Gastrocnemius medialis (tissue), 4 donors: ENCODE measurements around the gene UFD1. TPM values are rescaled to one million over a fixed set of nuclear protein-coding genes. Genes with fewer than 3 reads are reported as not detected.

Experiments
- ATAC-seq, 2 donors: fragments of 150-250 bp; one replicate each; pipeline ENCODE4 v1.9.1; 2016
- DNase-seq, 2 donors: peaks; one replicate each; pipeline ENCODE4 v3.0.0-alpha.2; 2019
- H3K27ac ChIP-seq, 4 donors: fragments of 200-600 bp; sonication (generic); 1 replicate in 1 of 4; 2 replicates in 3 of 4; pipeline ENCODE4 v1.5.1; 2016 to 2018; ENCODE audit warnings: mild to moderate bottlenecking in 2 of 4, moderate library complexity in 1 of 4
- H3K27me3 ChIP-seq, 3 donors: fragments of 200-600 bp; sonication (generic) in 2 of 3; 1 replicate in 1 of 3; 2 replicates in 2 of 3; pipeline versions ENCODE4 v1.5.1 to v1.6.0; 2016 to 2019; ENCODE audit warnings: mild to moderate bottlenecking in 1 of 3, moderate library complexity in 1 of 3
- H3K36me3 ChIP-seq, 2 donors: fragments of 200-600 bp; sonication (generic) in 1 of 2; one replicate each; pipeline ENCODE4 v1.5.1; 2017 to 2018
- H3K4me1 ChIP-seq, 2 donors: fragments of 200-600 bp; sonication (generic) in 1 of 2; one replicate each; pipeline ENCODE4 v1.5.1; 2016 to 2017; ENCODE audit warnings: mild to moderate bottlenecking in 2 of 2
- H3K4me3 ChIP-seq, 4 donors: fragments of 200-600 bp; sonication (generic) in 3 of 4; 1 replicate in 1 of 4; 2 replicates in 3 of 4; pipeline ENCODE4 v1.5.1; 2016 to 2019; ENCODE audit warnings: mild to moderate bottlenecking in 2 of 4
- H3K9me3 ChIP-seq, 3 donors: fragments of 200-600 bp; sonication (generic) in 2 of 3; 1 replicate in 1 of 3; 2 replicates in 2 of 3; pipeline ENCODE4 v1.5.1; 2016 to 2019
- CTCF ChIP-seq, 5 experiments: fragments of 450-650 bp in 3 of 5; fragments of 200-600 bp in 2 of 5; sonication (generic) in 2 of 5; IDR thresholded peaks in 4 of 5; conservative IDR thresholded peaks in 1 of 5; 1 replicate in 4 of 5; 2 replicates in 1 of 5; pipeline ENCODE4 v1.5.1; 2016 to 2019; ENCODE audit warnings: antibody characterized with exemption in 5 of 5, mild to moderate bottlenecking in 3 of 5, moderate library complexity in 3 of 5
- POLR2A ChIP-seq, 2 donors: fragments of 450-650 bp; IDR thresholded peaks; one replicate each; pipeline ENCODE4 v1.6.1; 2017; ENCODE audit warnings: antibody characterized with exemption in 2 of 2, mild to moderate bottlenecking in 2 of 2, moderate library complexity in 2 of 2
- in situ Hi-C, 4 donors: fragments of 200-750 bp; cut with MboI; loops; one replicate each; pipeline versions ENCODE4 v1.15.0 to v1.8.0; 2017; ENCODE audit warnings: low sequenced_read_pairs in 4 of 4
- intact Hi-C: fragments of 100-400 bp; cut with DNase I; formaldehyde crosslinking; loops from one replicate; pipeline ENCODE4 v1.15.1; 2023; ENCODE audit warnings: low total_unique reads
- total RNA-seq, 4 donors: library from RNA; depleted of rRNA; stranded (reverse); fragments of >200 nt; gene quantifications; one replicate each; pipeline versions ENCODE4 v1.1.0 to v1.2.3, GENCODE V29; 2016

UFD1 gene
- total RNA-seq, 4 donors from 2014 or later = 106 to 199 (median 165) TPM

- no peaks in the 10 kb centered on the region for H3K4me1 ChIP-seq
- no peaks in the 10 kb centered on the region for H3K9me3 ChIP-seq
- TF ChIP-seq CTCF (IDR thresholded peaks at IDR 0.05 in 4 of 5, conservative IDR thresholded peaks at IDR 0.05 in 1 of 5) (no peak), POLR2A (IDR thresholded peaks at IDR 0.05) (no peak)
- in situ Hi-C loops = loop anchor here in 1 of 4 donors (25.0 kb wide), 1 partner anchor 280 kb away; the partner anchor contains the start of gene SLC25A1
- DNase-seq = no peak
- intact Hi-C loops = no loop called here
- no peak overlapping the region for H3K4me3 ChIP-seq
- no peak for ATAC-seq
- peaks cover 0 to 99% of the 10 kb centered on the region in 2 donors for H3K36me3 ChIP-seq
- H3K27me3 ChIP-seq = no peaks in the 10 kb centered on the region
- no peak overlapping the region for H3K27ac ChIP-seq
These were observed 11.9 kb downstream of the UFD1 start for GRCh38 chr22:19466848-19467752.

GRCh38 chr22:19466126-19466716 is 12.8 kb downstream of the UFD1 start:
- no peak overlapping the region for H3K27ac ChIP-seq
- DNase-seq = no peak
- ATAC-seq = no peak
- no peak overlapping the region for H3K4me3 ChIP-seq
- intact Hi-C loops = no loop called here
- H3K9me3 ChIP-seq = no peaks in the 10 kb centered on the region
- in situ Hi-C loops = loop anchor here in 1 of 4 donors (25.0 kb wide), 1 partner anchor 279 kb away; the partner anchor contains the start of gene SLC25A1
- H3K4me1 ChIP-seq = no peaks in the 10 kb centered on the region
- peaks cover 0 to 100% of the 10 kb centered on the region in 2 donors for H3K36me3 ChIP-seq
- no peaks in the 10 kb centered on the region for H3K27me3 ChIP-seq
- no peak for TF ChIP-seq CTCF (IDR thresholded peaks at IDR 0.05 in 4 of 5, conservative IDR thresholded peaks at IDR 0.05 in 1 of 5)
- no peak for TF ChIP-seq POLR2A (IDR thresholded peaks at IDR 0.05)

- no peaks in the 10 kb centered on the region for H3K4me1 ChIP-seq
- intact Hi-C loops (no loop called here), in situ Hi-C loops (loop anchor here in 1 of 4 donors (25.0 kb wide), 1 partner anchor 278 kb away; the partner anchor contains the start of gene SLC25A1)
- H3K36me3 ChIP-seq = peaks cover 0 to 100% of the 10 kb centered on the region in 2 donors
- no peak for DNase-seq
- no peaks in the 10 kb centered on the region for H3K9me3 ChIP-seq
- H3K27me3 ChIP-seq = no peaks in the 10 kb centered on the region
- no peak overlapping the region for H3K4me3 ChIP-seq
- no peak for TF ChIP-seq POLR2A (IDR thresholded peaks at IDR 0.05)
- no peak for TF ChIP-seq CTCF (IDR thresholded peaks at IDR 0.05 in 4 of 5, conservative IDR thresholded peaks at IDR 0.05 in 1 of 5)
- no peak for ATAC-seq
- H3K27ac ChIP-seq = no peak overlapping the region
These were observed 14.0 kb downstream of the UFD1 start for GRCh38 chr22:19464975-19465374.

DNA sequence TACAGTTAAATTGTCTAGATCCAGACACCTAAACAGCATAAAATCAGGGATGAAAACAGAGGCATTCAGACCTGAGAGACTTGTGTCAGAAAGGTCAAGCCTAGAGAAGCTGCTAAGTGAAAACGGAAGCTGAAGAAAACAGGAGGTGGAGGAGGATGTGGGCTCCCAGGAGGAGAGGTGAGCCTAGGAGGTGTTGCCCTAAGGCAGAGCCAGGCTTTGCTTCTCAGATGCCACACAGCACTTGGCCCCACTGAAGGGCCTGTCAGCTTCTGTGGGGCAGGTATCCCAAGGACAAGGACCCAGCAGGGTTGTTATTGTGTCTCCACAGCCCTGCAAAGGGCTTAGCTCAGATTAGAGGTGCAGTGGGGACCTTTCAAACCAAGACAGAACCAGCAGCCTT is 14.4 kb downstream of the UFD1 start:
- Histone ChIP-seq H3K4me3 (no peak overlapping the region), H3K27me3 (no peaks in the 10 kb centered on the region), H3K27ac (no peak overlapping the region), H3K4me1 (no peaks in the 10 kb centered on the region), H3K9me3 (no peaks in the 10 kb centered on the region), H3K36me3 (peaks cover 0 to 96% of the 10 kb centered on the region in 2 donors)
- ATAC-seq (no peak), DNase-seq (no peak)
- TF ChIP-seq POLR2A (IDR thresholded peaks at IDR 0.05) (no peak), CTCF (IDR thresholded peaks at IDR 0.05 in 4 of 5, conservative IDR thresholded peaks at IDR 0.05 in 1 of 5) (no peak)
- intact Hi-C loops = no loop called here
- in situ Hi-C loops = loop anchor here in 1 of 4 donors (25.0 kb wide), 1 partner anchor 277 kb away; the partner anchor contains the start of gene SLC25A1
